NAMALWA (cell line): ENCODE results near the gene DSTN.

Experiments used
- DNase-seq: peaks from one replicate; pipeline ENCODE4 v3.0.0-alpha.2; 2015; ENCODE audit warnings: low spot score

Gene DSTN

GRCh38 chr20:17637985-17638640, 68.2 kb downstream of the DSTN start:
- DNase-seq = no peak

GRCh38 chr20:17638835-17639407, 69.0 kb downstream of the DSTN start:
- DNase-seq = no peak

GRCh38 chr20:17640146-17640874, 70.4 kb downstream of the DSTN start:
- no peak for DNase-seq

- DNase-seq = no peak
Observed at GRCh38 chr20:17640875-17641378, 71.1 kb downstream of the DSTN start.

- no peak for DNase-seq
Observed at GRCh38 chr20:17641520-17641964, 71.7 kb downstream of the DSTN start.

- DNase-seq = no peak
Observed at GRCh38 chr20:17641993-17642392, 72.1 kb downstream of the DSTN start.

- no peak for DNase-seq
Observed at GRCh38 chr20:17642404-17643269, 72.8 kb downstream of the DSTN start.

GRCh38 chr20:17643531-17644188, 73.8 kb downstream of the DSTN start:
- no peak for DNase-seq

- DNase-seq = no peak
Observed at GRCh38 chr20:17644451-17644850, 74.6 kb downstream of the DSTN start.

GRCh38 chr20:17645010-17645409, 75.1 kb downstream of the DSTN start:
- DNase-seq = no peak

- no peak for DNase-seq
Observed at GRCh38 chr20:17645546-17646208, 75.8 kb downstream of the DSTN start.

GRCh38 chr20:17646209-17646960, 76.5 kb downstream of the DSTN start:
- DNase-seq = no peak

GRCh38 chr20:17646961-17647301, 77.1 kb downstream of the DSTN start:
- DNase-seq = peak; percentile 10

- no peak for DNase-seq
Observed at GRCh38 chr20:17647391-17648314, 77.8 kb downstream of the DSTN start.

- no peak for DNase-seq
Observed at GRCh38 chr20:17648315-17648646, 78.4 kb downstream of the DSTN start.

- peak; percentile 16 for DNase-seq
Observed at GRCh38 chr20:17648791-17649730, 79.2 kb downstream of the DSTN start.

- no peak for DNase-seq
Observed at GRCh38 chr20:17650301-17651128, 80.6 kb downstream of the DSTN start.
